Measurements from ENCODE around the gene S100A16.

The S100A16 gene

DNA sequence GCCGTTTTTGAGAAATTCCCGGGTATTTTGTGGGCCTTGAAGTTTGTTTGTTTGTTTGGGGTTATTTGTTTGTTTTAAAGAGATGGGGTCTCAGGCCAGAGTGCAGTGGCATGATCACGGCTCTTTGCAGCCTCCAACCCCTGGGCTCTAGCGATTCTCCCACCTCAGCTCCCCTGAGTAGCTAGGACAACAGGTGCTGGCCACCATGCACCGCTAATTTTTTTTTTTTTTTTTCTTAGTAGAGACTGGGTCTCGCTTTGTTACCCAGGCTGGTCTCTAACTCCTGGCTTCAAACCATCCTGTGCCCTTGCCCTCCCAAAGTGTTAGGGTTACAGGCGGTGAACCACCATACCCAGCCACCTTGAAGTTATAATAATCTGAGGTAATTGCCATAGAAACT is 22.9 kb upstream of the S100A16 start:
- no peak for TF ChIP-seq EZH2phosphoT487 (IDR thresholded peaks at IDR 0.05; ENCODE audit: borderline replicate concordance)
- TF ChIP-seq, protein P1, sequence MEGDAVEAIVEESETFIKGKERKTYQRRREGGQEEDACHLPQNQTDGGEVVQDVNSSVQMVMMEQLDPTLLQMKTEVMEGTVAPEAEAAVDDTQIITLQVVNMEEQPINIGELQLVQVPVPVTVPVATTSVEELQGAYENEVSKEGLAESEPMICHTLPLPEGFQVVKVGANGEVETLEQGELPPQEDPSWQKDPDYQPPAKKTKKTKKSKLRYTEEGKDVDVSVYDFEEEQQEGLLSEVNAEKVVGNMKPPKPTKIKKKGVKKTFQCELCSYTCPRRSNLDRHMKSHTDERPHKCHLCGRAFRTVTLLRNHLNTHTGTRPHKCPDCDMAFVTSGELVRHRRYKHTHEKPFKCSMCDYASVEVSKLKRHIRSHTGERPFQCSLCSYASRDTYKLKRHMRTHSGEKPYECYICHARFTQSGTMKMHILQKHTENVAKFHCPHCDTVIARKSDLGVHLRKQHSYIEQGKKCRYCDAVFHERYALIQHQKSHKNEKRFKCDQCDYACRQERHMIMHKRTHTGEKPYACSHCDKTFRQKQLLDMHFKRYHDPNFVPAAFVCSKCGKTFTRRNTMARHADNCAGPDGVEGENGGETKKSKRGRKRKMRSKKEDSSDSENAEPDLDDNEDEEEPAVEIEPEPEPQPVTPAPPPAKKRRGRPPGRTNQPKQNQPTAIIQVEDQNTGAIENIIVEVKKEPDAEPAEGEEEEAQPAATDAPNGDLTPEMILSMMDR (conservative IDR thresholded peaks at IDR 0.05; ENCODE audit: low read length): no peak
- peak overlapping the region; percentile 69 for H3K4me2 ChIP-seq (ENCODE audit: low read depth, low read length, poor library complexity, severe bottlenecking)
- no peaks in the 10 kb centered on the region for H3K9me2 ChIP-seq (replicated peaks; ENCODE audit: low read depth, low read length)
- H3K79me2 ChIP-seq (ENCODE audit: insufficient read depth, low read length): peaks cover 66% of the 10 kb centered on the region
- H4K20me1 ChIP-seq (ENCODE audit: insufficient read depth, low read length, poor library complexity, severe bottlenecking): peaks cover 50% of the 10 kb centered on the region
- H3K27me3 ChIP-seq (ENCODE audit: insufficient read depth, low read length, poor library complexity, severe bottlenecking): no peaks in the 10 kb centered on the region
- peak overlapping the region; percentile 98 for H3K9ac ChIP-seq (ENCODE audit: low read depth, low read length, poor library complexity, severe bottlenecking)
- H3K9me3 ChIP-seq (ENCODE audit: insufficient read depth, low read depth, low read length): no peaks in the 10 kb centered on the region
- peak overlapping the region; percentile 93 for H3K4me3 ChIP-seq (ENCODE audit: low read length, poor library complexity, severe bottlenecking)
- H3K36me3 ChIP-seq (ENCODE audit: insufficient read depth, low read length): peaks cover 46% of the 10 kb centered on the region
- H3K4me1 ChIP-seq (ENCODE audit: insufficient read depth, low read length, poor library complexity, severe bottlenecking): peaks cover 33% of the 10 kb centered on the region
- H3F3A ChIP-seq (ENCODE audit: low read depth): no peaks in the 10 kb centered on the region
- no peak overlapping the region for H2AFZ ChIP-seq (ENCODE audit: low read length)

DNA sequence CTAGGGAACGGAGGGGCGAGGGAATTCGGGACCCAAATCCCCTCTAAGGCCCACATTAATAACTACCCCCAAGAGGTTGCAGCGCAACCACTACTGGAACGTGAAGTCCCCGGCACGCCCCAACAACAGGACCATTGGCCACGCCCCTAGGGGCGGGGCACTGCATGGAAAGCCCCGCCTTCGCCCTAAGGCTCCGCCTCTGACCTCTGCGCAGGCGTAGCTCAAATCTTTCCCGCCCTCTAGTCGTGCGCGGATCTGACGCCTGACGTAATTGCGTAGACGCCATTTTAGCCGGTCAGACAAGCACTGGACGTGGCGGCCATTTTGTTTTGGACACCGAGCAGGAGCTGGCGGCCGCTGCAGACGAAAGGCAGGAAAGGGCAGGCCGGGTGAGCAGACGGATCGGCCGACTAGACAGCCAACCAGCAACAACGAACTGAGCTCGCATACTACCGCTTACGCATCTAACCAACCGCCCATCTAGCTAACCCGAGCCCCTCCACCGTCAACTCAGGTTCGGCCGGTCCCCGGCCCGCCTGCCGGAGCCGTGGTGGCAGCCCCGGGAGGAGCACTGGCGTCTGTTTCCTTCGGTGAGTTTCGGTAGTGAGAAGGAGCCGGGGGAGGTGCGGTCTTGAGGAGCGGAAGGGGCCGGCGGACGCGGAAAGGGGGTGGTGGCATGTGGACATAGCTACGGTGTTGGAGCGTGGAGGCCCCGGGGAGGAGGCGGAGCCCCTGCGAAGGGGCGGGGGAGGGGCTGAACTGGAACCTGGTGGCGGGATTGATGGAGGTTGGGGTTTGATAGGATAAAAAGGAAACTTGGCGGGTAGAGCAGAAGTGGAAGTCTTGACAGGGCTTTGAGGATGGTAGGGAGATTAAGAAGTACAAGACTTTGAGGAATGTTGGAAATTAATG is 21.1 kb upstream of the S100A16 start, which contains the start of gene CHTOP:
Gene CHTOP (plus strand): TSS at position 313 of the 912 bp plus-strand sequence. CDS start 2,523 bp downstream, outside the sequence.
- Histone ChIP-seq H3K4me3 (ENCODE audit: low read length, poor library complexity, severe bottlenecking) (peak within 1 kb of the TSS; percentile 93), H3K9me2 (replicated peaks; ENCODE audit: low read depth, low read length) (no peaks in the 10 kb centered on the region), H2AFZ (ENCODE audit: low read length) (peak within 1 kb of the TSS; percentile 65), H3K4me1 (ENCODE audit: insufficient read depth, low read length, poor library complexity, severe bottlenecking) (peaks cover 34% of the 10 kb centered on the region), H4K20me1 (ENCODE audit: insufficient read depth, low read length, poor library complexity, severe bottlenecking) (peaks cover 43% of the 10 kb centered on the region), H3K79me2 (ENCODE audit: insufficient read depth, low read length) (peaks cover 47% of the 10 kb centered on the region), H3F3A (ENCODE audit: low read depth) (no peaks in the 10 kb centered on the region), H3K9me3 (ENCODE audit: insufficient read depth, low read depth, low read length) (no peaks in the 10 kb centered on the region), H3K9ac (ENCODE audit: low read depth, low read length, poor library complexity, severe bottlenecking) (peak within 1 kb of the TSS; percentile 98), H3K27me3 (ENCODE audit: insufficient read depth, low read length, poor library complexity, severe bottlenecking) (no peaks in the 10 kb centered on the region), H3K36me3 (ENCODE audit: insufficient read depth, low read length) (peaks cover 27% of the 10 kb centered on the region), H3K4me2 (ENCODE audit: low read depth, low read length, poor library complexity, severe bottlenecking) (peak within 1 kb of the TSS; percentile 69)
- no peak for TF ChIP-seq EZH2phosphoT487 (IDR thresholded peaks at IDR 0.05; ENCODE audit: borderline replicate concordance)
- TF ChIP-seq, protein P1 (conservative IDR thresholded peaks at IDR 0.05; ENCODE audit: low read length): no peak

DNA sequence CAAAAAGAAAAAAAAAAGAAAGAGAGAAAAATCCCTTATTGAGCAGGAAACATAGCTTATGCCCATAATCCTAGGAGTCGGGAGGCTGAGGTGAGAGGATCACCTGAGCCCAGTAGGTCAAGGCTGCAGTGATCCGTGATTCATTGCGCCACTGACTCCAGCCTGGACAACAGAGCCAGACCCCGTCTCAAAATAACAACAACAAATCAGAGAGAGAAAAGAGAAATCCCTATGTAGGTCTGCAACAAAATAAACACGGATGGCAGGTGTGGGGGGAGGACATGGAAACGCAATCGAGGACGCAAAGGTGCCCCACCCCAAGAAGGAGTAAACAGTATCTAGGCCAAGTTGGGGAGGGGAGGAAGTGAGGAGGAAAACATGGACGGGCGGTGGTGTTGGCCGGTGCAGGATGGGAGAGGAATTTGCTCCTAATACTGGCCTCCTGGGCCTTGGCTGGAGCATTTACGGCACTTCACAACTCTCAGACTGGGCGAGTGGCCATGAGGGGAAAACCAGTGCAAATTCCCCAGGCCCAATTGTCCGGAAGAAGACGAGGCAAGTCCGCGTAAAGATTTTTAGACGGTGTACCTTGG is 20.3 kb upstream of the S100A16 start:
- peaks cover 40% of the 10 kb centered on the region for H3K4me1 ChIP-seq (ENCODE audit: insufficient read depth, low read length, poor library complexity, severe bottlenecking)
- H3K36me3 ChIP-seq (ENCODE audit: insufficient read depth, low read length): peaks cover 20% of the 10 kb centered on the region
- H3K4me2 ChIP-seq (ENCODE audit: low read depth, low read length, poor library complexity, severe bottlenecking): peak overlapping the region; percentile 22
- H2AFZ ChIP-seq (ENCODE audit: low read length): no peak overlapping the region
- no peaks in the 10 kb centered on the region for H3F3A ChIP-seq (ENCODE audit: low read depth)
- no peaks in the 10 kb centered on the region for H3K9me2 ChIP-seq (replicated peaks; ENCODE audit: low read depth, low read length)
- no peaks in the 10 kb centered on the region for H3K27me3 ChIP-seq (ENCODE audit: insufficient read depth, low read length, poor library complexity, severe bottlenecking)
- no peak overlapping the region for H3K4me3 ChIP-seq (ENCODE audit: low read length, poor library complexity, severe bottlenecking)
- TF ChIP-seq, protein P1 (conservative IDR thresholded peaks at IDR 0.05; ENCODE audit: low read length): no peak
- TF ChIP-seq EZH2phosphoT487 (IDR thresholded peaks at IDR 0.05; ENCODE audit: borderline replicate concordance): no peak
- peaks cover 40% of the 10 kb centered on the region for H3K79me2 ChIP-seq (ENCODE audit: insufficient read depth, low read length)
- peaks cover 36% of the 10 kb centered on the region for H4K20me1 ChIP-seq (ENCODE audit: insufficient read depth, low read length, poor library complexity, severe bottlenecking)
- no peaks in the 10 kb centered on the region for H3K9me3 ChIP-seq (ENCODE audit: insufficient read depth, low read depth, low read length)
- H3K9ac ChIP-seq (ENCODE audit: low read depth, low read length, poor library complexity, severe bottlenecking): no peak overlapping the region
